Measurements from ENCODE around the gene MPPED2.
"Not testable (repeated sequence)": the region's sequence is repeated elsewhere in the genome, so short reads cannot be mapped to it uniquely, and the experiment has no call there.

Gene MPPED2

GRCh38 chr11:30579415-30580175 is 6.6 kb downstream of the MPPED2 start:
- DNase-seq (ENCODE audit: low read depth): no peak

GRCh38 chr11:30578406-30578805 is 7.7 kb downstream of the MPPED2 start:
- no peak for DNase-seq (ENCODE audit: low read depth)

DNA sequence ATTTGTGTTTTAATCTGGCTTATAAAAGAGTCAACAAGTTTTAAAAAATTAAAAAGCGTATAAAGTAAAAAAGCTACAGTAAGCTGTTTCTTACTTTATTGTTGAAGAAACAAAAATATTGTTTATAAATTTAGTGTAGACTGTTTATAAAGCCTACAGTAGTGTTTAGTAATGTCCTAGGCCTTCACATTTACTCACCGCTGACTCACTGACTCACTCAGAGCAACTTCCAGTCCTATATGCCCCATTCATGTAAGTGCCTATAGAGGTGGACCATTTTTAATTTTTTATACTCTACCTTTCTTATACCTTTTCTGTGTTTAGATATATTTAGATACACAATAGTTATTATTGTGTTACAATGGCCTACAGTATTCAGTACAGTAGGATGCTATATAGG is 12.2 kb downstream of the MPPED2 start:
- no peak for DNase-seq (ENCODE audit: low read depth)

DNA sequence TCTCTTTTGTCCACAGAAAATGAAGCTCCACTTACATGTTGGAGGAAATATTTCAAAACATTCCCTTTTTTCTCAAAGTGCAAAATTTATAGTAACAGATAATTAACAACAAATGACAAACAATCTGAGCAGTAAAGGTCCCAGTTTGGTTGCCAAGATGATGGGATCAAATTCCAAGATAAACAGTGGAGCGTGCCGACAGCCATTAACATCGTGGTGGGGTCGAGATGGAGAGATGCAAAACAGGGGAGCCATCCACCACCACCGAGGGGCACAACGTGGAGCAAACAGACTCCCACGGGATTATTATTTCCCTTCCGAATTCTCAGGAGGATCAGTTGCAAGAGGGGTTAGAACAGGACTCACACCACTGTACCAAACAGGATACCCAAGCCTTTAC is 17.2 kb downstream of the MPPED2 start:
- no peak for DNase-seq (ENCODE audit: low read depth)

DNA sequence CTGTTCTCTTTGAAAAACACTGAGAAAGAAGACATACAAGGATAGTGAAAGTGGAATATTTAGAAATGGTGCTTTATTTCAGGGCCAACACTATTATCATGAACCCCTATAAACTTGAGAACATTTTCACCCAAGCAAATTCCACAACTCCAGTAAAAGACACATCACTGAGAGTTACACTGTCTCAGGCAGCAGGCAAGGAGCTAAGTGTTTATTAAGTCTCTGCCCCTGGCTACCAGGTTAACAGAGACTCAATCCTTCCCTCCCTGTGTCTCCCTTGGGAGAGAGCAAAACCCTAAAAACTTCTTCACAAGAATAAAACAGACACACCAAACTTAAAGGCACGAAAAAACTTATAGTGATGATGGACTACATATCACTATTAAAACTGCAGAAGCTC is 18.5 kb downstream of the MPPED2 start:
- no peak for DNase-seq (ENCODE audit: low read depth)

- DNase-seq (ENCODE audit: low read depth): no peak
Observed at GRCh38 chr11:30567120-30567519, 19.0 kb downstream of the MPPED2 start.

- DNase-seq (ENCODE audit: low read depth): no peak
Observed at GRCh38 chr11:30566482-30566881, 19.7 kb downstream of the MPPED2 start.

- DNase-seq (ENCODE audit: low read depth): no peak
Observed at GRCh38 chr11:30565027-30565426, 21.1 kb downstream of the MPPED2 start.

- no peak for DNase-seq (ENCODE audit: low read depth)
Observed at GRCh38 chr11:30561691-30562415, 24.3 kb downstream of the MPPED2 start.

DNA sequence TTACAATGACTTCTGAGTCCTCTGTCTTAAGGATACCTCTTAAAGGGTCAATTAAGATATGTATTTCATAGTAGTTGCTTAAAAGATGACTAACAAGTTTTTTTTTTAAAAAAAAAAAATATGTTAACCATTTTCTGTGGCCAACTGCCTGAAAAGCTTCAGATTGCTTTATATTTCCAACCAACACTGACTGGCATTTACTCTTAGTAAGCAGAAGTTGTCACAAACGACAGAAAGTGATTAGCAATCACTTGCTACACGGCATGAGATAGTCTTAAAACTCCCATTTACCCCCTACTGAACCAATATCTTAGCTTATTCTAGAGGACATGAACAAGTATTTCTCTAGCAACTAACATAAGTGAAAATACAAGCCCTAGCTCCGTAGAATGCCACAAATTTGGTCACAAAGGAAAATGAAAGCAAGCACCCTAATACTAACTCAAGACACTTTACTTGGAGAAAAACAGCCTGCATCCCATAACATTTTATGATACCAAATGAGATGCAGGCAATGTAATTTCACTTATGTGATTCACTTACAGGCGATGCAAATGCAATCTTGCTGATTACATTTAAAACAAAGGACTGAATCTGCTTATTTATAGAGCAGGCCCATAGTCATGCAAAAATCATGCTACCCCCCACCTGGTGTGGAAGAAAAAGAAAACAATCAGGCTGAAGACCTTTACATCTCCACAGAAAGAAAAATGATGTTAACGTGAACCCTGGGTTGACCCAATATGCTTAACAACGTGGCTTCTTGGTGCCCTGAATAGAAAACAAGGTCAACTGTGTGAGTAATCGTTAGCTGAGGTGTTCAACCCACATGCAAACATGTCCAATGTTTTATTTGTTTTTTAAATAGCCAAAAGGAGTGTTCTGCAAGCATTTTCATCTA is 25.7 kb downstream of the MPPED2 start:
- DNase-seq (ENCODE audit: low read depth): no peak

DNA sequence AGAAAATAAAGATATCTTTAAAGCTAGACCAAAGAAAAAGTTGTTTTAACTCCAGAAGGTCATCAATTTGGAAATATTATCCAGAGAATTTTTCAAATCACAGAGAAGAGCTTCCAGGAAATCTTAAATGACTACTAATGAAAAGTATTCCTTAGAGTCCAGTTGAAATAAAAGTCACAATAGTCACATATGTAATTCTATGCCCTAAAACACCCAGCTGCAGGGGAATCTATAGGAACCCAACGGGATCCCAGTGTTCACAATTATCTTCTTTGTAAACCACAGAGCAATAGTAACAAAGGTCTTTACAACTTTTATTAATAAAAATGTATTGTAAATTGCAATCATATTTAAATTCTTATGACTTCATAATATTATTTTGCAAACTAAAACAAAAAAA is 27.1 kb downstream of the MPPED2 start:
- DNase-seq (ENCODE audit: low read depth): no peak

DNA sequence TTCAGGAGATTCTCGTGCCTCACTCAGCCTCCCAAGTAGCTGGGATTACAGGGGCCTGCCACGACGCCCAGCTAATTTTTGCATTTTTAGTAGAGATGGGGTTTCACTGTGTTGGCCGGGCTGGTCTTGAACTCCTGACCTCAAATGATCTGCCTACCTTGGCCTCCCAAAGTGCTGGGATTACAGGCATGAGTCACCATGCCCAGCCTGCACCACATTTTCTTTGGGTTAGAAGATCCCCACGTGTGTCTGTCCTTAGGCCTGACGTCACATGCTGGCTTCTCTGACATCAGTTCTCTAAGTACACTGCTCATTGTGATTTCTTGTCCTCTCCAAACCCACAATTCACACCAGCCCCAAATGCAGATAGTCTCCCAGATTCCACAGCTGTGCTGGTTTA is 31.6 kb downstream of the MPPED2 start:
- DNase-seq (ENCODE audit: low read depth): not testable (repeated sequence)

DNA sequence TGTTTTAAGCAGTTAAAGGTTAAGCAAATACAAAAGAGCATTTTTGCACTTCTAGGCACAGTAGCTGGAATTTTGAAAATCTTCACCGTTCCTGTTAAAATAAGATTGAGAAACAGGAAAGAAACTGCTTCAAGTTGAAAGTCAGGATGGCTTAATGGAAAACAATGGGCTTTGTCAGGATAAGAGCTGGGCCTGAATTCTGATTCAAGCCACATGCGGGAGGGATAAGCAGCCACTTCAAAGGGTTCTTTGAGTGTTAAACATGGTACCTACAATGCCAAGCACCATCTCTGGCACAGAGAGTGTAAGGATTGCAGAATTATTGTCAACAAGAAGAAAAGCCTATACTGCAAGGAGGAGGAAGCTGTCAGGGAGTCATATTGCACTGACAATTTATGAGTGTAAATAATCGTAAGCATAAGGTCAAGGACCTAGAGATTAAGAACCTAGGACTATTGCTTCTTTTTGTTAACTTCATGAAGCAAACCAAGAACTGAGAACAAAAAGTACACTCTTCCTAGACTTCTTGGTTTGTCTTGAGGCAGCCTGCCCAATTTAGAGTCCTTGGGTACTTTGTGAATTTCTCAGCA is 32.5 kb downstream of the MPPED2 start:
- DNase-seq (ENCODE audit: low read depth): no peak

- DNase-seq (ENCODE audit: low read depth): no peak
Observed at GRCh38 chr11:30552839-30553238, 33.3 kb downstream of the MPPED2 start.

- DNase-seq (ENCODE audit: low read depth): no peak
Observed at GRCh38 chr11:30550022-30550542, 36.1 kb downstream of the MPPED2 start.

GRCh38 chr11:30549565-30549964 is 36.6 kb downstream of the MPPED2 start:
- DNase-seq (ENCODE audit: low read depth): no peak

- no peak for DNase-seq (ENCODE audit: low read depth)
Observed at GRCh38 chr11:30546334-30546733, 39.8 kb downstream of the MPPED2 start.

GRCh38 chr11:30545507-30545906 is 40.6 kb downstream of the MPPED2 start:
- no peak for DNase-seq (ENCODE audit: low read depth)

DNA sequence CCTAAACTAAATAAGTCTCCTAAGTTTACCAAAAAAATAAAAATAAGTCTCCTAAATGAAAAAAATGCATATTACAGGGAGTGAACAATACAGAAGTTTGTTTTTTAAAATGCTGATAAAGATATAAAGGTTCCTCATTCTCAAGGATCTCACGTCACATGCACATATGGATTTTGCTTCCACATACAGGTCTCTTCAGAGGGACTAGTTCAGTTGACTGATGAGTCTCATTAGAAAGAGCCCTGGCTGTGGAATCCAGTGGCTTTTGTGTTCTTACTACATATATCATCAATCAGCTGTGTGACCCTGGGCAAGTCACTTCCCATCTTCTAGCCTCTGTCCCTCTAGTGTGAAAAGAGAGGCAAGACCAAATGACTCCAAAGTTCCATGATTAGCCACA is 43.1 kb downstream of the MPPED2 start:
- no peak for DNase-seq (ENCODE audit: low read depth)

DNA sequence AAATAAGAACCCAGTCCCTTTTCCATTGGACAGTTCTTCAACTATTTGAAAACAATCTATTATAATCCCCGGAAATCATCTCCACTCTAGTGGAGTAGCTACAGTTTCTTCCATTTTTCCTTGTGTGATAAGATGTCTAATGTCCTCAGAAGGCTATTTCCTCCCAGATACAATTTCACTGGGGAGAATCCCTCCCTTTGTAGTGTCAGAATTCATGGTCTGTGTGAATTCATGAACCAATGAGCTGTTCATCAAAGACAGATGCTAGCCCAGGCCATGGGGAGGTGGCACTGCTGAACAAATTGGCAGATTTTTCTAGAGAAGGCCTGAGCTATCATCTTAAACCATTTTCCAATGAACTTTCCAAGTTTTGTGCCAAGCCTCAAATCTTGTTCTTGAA is 45.4 kb downstream of the MPPED2 start:
- no peak for DNase-seq (ENCODE audit: low read depth)

DNA sequence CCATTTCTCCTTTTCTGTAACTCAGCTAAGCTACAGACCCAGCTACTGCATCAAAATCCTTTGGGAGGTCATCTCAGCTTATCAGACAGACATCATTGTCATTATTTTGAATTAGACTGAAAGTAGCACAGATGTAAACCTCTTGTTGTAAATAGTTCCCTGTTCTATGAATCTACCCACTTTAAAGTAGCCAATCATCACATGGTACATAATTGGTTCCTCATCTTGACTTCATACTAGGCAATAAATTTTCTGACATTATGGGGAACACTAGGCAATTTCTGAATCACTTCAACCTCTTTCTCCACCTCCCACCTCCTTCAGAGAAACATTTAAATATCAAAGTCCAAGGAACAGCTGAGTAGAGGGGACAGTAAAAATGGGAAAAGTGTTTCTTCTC is 47.9 kb downstream of the MPPED2 start:
- no peak for DNase-seq (ENCODE audit: low read depth)

- DNase-seq (ENCODE audit: low read depth): no peak
Observed at GRCh38 chr11:30535818-30536217, 50.3 kb downstream of the MPPED2 start.
